HepG2 (cell line): ENCODE measurements around the gene ACTR1B. TPM values are rescaled to one million over a fixed set of nuclear protein-coding genes. Genes with fewer than 3 reads are reported as not detected.

Experiments used
- ATAC-seq: fragments of 200-7000 bp; cut with Tn5 transposase; 3 replicates; pipeline ENCODE4 v1.9.1; 2020; ENCODE audit warnings: mild to moderate bottlenecking, moderate library complexity
- BruUV-seq: library from RNA; stranded (reverse); fragments of 400-500 nt; replicated peaks from 2 replicates; lab custom pipeline; 2021; lab: Mats Ljungman, UMichigan
- CTCF ChIA-PET: fragments of 300-600 bp; formaldehyde crosslinking; extraction: SDS; loops from one replicate; lab custom pipeline; 2021; ENCODE audit warnings: low total read pairs, inconsistent platforms, low intra/inter-chr PET ratio; lab: Yijun Ruan, JAX
- POLR2A ChIA-PET: fragments of 350-600 bp; sonication (Branson Sonifier 250); formaldehyde crosslinking; loops from one replicate; lab custom pipeline; 2020; ENCODE audit warnings: antibody characterized with exemption, inconsistent platforms; lab: Yijun Ruan, JAX
- DNase-seq: peaks from one replicate; pipeline ENCODE4 v3.0.0-alpha.2; 2015; ENCODE audit warnings: low spot score
- FAIRE-seq: peaks from 3 replicates; lab custom pipeline; 2011; peaks lifted over from hg19 to GRCh38; lab: Jason Lieb, UNC
- H2AFZ ChIP-seq: one replicate; pipeline ENCODE4 v1.6.1; 2011; ENCODE audit warnings: low read length, inconsistent platforms
- H3K27ac ChIP-seq: fragments of 300-600 bp; 3 replicates; pipeline ENCODE4 v1.8.0; 2011; ENCODE audit warnings: mixed run types, mild to moderate bottlenecking, mixed read lengths, low read length, inconsistent platforms; ENCODE audit not compliant: insufficient read depth; ENCODE audit errors: extremely low read length
- H3K27me3 ChIP-seq, 2 experiments: fragments of 200-600 bp in 1 of 2; 2 replicates in 1 of 2; 3 replicates in 1 of 2; pipeline versions ENCODE4 v1.6.0 to v1.8.0; 2011; ENCODE audit warnings: low read length in 2 of 2, mild to moderate bottlenecking in 2 of 2, moderate library complexity in 2 of 2, inconsistent platforms in 1 of 2; ENCODE audit not compliant: insufficient read depth in 2 of 2, control insufficient read depth in 1 of 2
- H3K36me3 ChIP-seq, 2 experiments: fragments of 200-600 bp in 1 of 2; replicated peaks in 1 of 2; 2 replicates in 1 of 2; 3 replicates in 1 of 2; pipeline versions ENCODE4 v1.5.1 to v1.8.0; 2011; ENCODE audit warnings: low read length in 2 of 2, inconsistent platforms in 1 of 2; ENCODE audit not compliant: insufficient read depth in 2 of 2, control insufficient read depth in 1 of 2
- H3K4me1 ChIP-seq: 2 replicates; pipeline ENCODE4 v1.5.1; 2012; ENCODE audit warnings: low read length, inconsistent platforms; ENCODE audit not compliant: insufficient read depth
- H3K4me2 ChIP-seq: 2 replicates; pipeline ENCODE4 v1.6.0; 2011; ENCODE audit warnings: low read depth, low read length, inconsistent platforms
- H3K4me3 ChIP-seq, 3 experiments: fragments of 200-600 bp in 1 of 3; sonication (generic), shearing (Covaris generic) in 1 of 3; replicated peaks in 1 of 3; 2 replicates each; pipeline ENCODE4 v1.5.1; 2011 to 2016; ENCODE audit warnings: low read length in 3 of 3, inconsistent platforms in 2 of 3, low read depth in 2 of 3, mild to moderate bottlenecking in 2 of 3, control low read depth in 1 of 3, mixed read lengths in 1 of 3; ENCODE audit not compliant: insufficient read depth in 1 of 3
- H3K79me2 ChIP-seq: one replicate; pipeline ENCODE4 v1.6.1; 2011; ENCODE audit warnings: low read length, inconsistent platforms; ENCODE audit not compliant: insufficient read depth
- H3K9ac ChIP-seq: 2 replicates; pipeline ENCODE4 v1.6.0; 2011; ENCODE audit warnings: mild to moderate bottlenecking, low read depth, low read length, inconsistent platforms; ENCODE audit not compliant: insufficient read depth
- H3K9me3 ChIP-seq: 2 replicates; pipeline ENCODE4 v1.5.1; 2012; ENCODE audit warnings: mild to moderate bottlenecking, low read length
- H4K20me1 ChIP-seq: 2 replicates; pipeline ENCODE4 v1.6.0; 2011; ENCODE audit warnings: inconsistent platforms, mild to moderate bottlenecking, low read length, moderate library complexity; ENCODE audit not compliant: insufficient read depth
- EEA1 ChIP-seq: sonication (generic); formaldehyde crosslinking; IDR thresholded peaks from 2 replicates; pipeline ENCODE4 v1.5.1; 2020; ENCODE audit warnings: mild to moderate bottlenecking, missing genetic modification reagents, borderline replicate concordance
- FOXP1 ChIP-seq, 2 experiments: fragments of 450-650 bp in 1 of 2; IDR thresholded peaks; 2 replicates each; pipeline ENCODE4 v1.6.1; 2017 to 2018; ENCODE audit warnings: antibody characterized with exemption in 1 of 2
- POLR2A ChIP-seq, 2 experiments: IDR thresholded peaks; 2 replicates each; pipeline ENCODE4 v1.6.1; 2011; ENCODE audit warnings: low read depth in 2 of 2, low read length in 2 of 2, mild to moderate bottlenecking in 1 of 2, moderate library complexity in 1 of 2; ENCODE audit not compliant: insufficient read depth in 1 of 2
- REL ChIP-seq: sonication (generic); formaldehyde crosslinking; conservative IDR thresholded peaks from 2 replicates; pipeline ENCODE4 v1.8.0; 2022; ENCODE audit warnings: mild to moderate bottlenecking, missing genetic modification reagents, moderate library complexity
- ZFYVE20 ChIP-seq: sonication (generic); formaldehyde crosslinking; IDR thresholded peaks from 2 replicates; pipeline ENCODE4 v1.8.0; 2023; ENCODE audit warnings: low read depth, mild to moderate bottlenecking, moderate library complexity, missing genetic modification reagents, borderline replicate concordance
- ZIK1 ChIP-seq: sonication (generic); formaldehyde crosslinking; IDR thresholded peaks from 2 replicates; pipeline ENCODE4 v1.5.0; 2020; ENCODE audit warnings: mild to moderate bottlenecking, low read depth, missing genetic modification reagents, borderline replicate concordance
- ZNF101 ChIP-seq: sonication (generic); formaldehyde crosslinking; IDR thresholded peaks from 2 replicates; pipeline ENCODE4 v1.4.0; 2020; ENCODE audit warnings: mild to moderate bottlenecking, low read depth, missing genetic modification reagents, borderline replicate concordance
- ZNF776 ChIP-seq: sonication (generic); formaldehyde crosslinking; IDR thresholded peaks from 2 replicates; pipeline ENCODE4 v1.4.0; 2020; ENCODE audit warnings: mild to moderate bottlenecking, missing genetic modification reagents
- WGBS: methylation state at CpG from one replicate; pipeline ENCODE4 v1.1.6; 2017; ENCODE audit warnings: low lambda C conversion rate; 5-methylcytosine and 5-hydroxymethylcytosine counted together
- in situ Hi-C: cut with HindIII; loops from 2 replicates; pipeline ENCODE4 v1.10.0; 2017; ENCODE audit warnings: low pct_unique_long_range_greater_than_20kb; ENCODE audit not compliant: extremely low pct_ligation_motif_present
- intact Hi-C: fragments of 100-400 bp; cut with micrococcal nuclease; formaldehyde crosslinking; loops from one replicate; pipeline ENCODE4 v1.10.0; 2022; ENCODE audit not compliant: unreplicated experiment
- polyA plus RNA-seq, 8 experiments: library from polyadenylated mRNA; depleted of rRNA in 3 of 8; stranded (reverse) in 7 of 8; unstranded in 1 of 8; fragments of >200 nt; fragmentation: Illumina TruSeq in 4 of 8; extraction: Trizol in 4 of 8; gene quantifications; 2 replicates each; pipeline versions ENCODE4 v1.2.1 to v1.2.3, GENCODE V29; 2011 to 2016; ENCODE audit warnings: low read depth in 4 of 8, missing spikeins in 1 of 8, mixed read lengths in 1 of 8; ENCODE audit not compliant: insufficient read depth in 1 of 8
- total RNA-seq, 5 experiments: library from RNA; depleted of rRNA; stranded (reverse); fragments of >200 nt; fragmentation: Illumina TruSeq; extraction: Trizol; gene quantifications; 2 replicates each; pipeline ENCODE4 v1.2.3, GENCODE V29; 2016; ENCODE audit warnings: low read depth in 1 of 5
- TF ChIP-seq, protein P1 (sequence below): IDR thresholded peaks from 2 replicates; pipeline ENCODE4 v1.6.1; 2012; ENCODE audit warnings: low read depth, low read length, improper control_type of control experiment

The ACTR1B gene
- total and polyA plus RNA-seq, 2 of the 13 experiments (the other 11 are each of a cell fraction or from before 2014, with no cell fraction given) = 61.7 to 76.7 TPM

DNA sequence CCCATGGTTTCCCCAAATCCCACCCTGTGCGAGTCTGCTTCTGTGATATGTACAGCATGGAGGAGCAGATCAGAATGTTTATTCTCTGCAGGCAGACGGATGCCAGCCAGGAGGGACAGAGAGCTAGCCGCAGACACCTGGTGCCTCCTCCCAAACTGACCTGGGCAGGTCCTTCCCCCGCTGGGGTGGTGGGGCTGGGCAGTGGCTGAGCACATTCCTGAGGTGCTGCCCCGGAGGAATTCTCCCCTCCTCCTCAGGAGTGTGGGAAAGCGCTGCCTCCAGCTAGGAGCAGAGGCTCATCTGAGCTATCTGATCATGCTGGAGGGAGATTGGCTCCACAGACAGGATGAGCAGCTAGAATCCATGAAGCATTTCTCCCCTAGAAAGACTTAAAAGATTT, 27.3 kb upstream of the ACTR1B start:
- TF ChIP-seq, protein P1, sequence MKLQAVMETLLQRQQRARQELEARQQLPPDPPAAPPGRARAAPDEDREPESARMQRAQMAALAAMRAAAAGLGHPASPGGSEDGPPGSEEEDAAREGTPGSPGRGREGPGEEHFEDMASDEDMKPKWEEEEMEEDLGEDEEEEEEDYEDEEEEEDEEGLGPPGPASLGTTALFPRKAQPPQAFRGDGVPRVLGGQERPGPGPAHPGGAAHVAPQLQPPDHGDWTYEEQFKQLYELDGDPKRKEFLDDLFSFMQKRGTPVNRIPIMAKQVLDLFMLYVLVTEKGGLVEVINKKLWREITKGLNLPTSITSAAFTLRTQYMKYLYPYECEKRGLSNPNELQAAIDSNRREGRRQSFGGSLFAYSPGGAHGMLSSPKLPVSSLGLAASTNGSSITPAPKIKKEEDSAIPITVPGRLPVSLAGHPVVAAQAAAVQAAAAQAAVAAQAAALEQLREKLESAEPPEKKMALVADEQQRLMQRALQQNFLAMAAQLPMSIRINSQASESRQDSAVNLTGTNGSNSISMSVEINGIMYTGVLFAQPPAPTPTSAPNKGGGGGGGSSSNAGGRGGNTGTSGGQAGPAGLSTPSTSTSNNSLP = no peak
- no peak for TF ChIP-seq REL (CRISPR knock-in tag)
- TF ChIP-seq ZNF776 (CRISPR knock-in tag) = no peak
- TF ChIP-seq EEA1 = no peak
- no peak for TF ChIP-seq ZFYVE20 (CRISPR knock-in tag)
- TF ChIP-seq POLR2A (IDR thresholded peaks at IDR 0.05; ENCODE audit: insufficient read depth in 1 of 2, low read depth in 2 of 2, low read length in 2 of 2) = no peak
- TF ChIP-seq ZNF101 (CRISPR knock-in tag) = no peak
- no peak for TF ChIP-seq FOXP1 (IDR thresholded peaks at IDR 0.05)
- no peak for TF ChIP-seq FOXP1 (CRISPR knock-in tag; IDR thresholded peaks at IDR 0.05)
- TF ChIP-seq ZIK1 (CRISPR knock-in tag) = no peak
- FAIRE-seq = no peak
- 22% methylated on average over 4 of the region's 6 CpGs for WGBS
- in situ Hi-C loops (no loop called here), intact Hi-C loops (no loop called here)
- ATAC-seq = peak; percentile 34; the same call in 2 of the 3 replicates
- H3K27ac ChIP-seq = no peak overlapping the region
- POLR2A ChIA-PET = no interaction called here
- no TSS peak for BruUV-seq
- H3K27me3 ChIP-seq = no peaks in the 10 kb centered on the region
- CTCF ChIA-PET = no interaction called here
- H3K4me3 ChIP-seq = no peak overlapping the region
- H3K36me3 ChIP-seq = no peaks in the 10 kb centered on the region
- no peaks in the 10 kb centered on the region for H3K4me1 ChIP-seq
- H3K9ac ChIP-seq = no peak overlapping the region
- no peaks in the 10 kb centered on the region for H3K9me3 ChIP-seq
- H3K79me2 ChIP-seq = no peaks in the 10 kb centered on the region
- no peaks in the 10 kb centered on the region for H4K20me1 ChIP-seq
- H2AFZ ChIP-seq = no peak overlapping the region
- no peak overlapping the region for H3K4me2 ChIP-seq
- DNase-seq = no peak
